GM19099 (cell line): ENCODE results near the gene KCTD6.

Experiments used
- POLR2A ChIP-seq: IDR thresholded peaks from 3 replicates; pipeline ENCODE4 v1.6.1; 2011; ENCODE audit warnings: low read depth; ENCODE audit not compliant: insufficient read length; ENCODE audit errors: extremely low read depth

Gene KCTD6

GRCh38 chr3:58480309-58480708, 11.6 kb upstream of the KCTD6 start:
- no peak for TF ChIP-seq POLR2A

- TF ChIP-seq POLR2A = no peak
Measured at GRCh38 chr3:58482917-58483636, 8.8 kb upstream of the KCTD6 start.

- no peak for TF ChIP-seq POLR2A
Measured at GRCh38 chr3:58484045-58484721, 7.7 kb upstream of the KCTD6 start.

DNA sequence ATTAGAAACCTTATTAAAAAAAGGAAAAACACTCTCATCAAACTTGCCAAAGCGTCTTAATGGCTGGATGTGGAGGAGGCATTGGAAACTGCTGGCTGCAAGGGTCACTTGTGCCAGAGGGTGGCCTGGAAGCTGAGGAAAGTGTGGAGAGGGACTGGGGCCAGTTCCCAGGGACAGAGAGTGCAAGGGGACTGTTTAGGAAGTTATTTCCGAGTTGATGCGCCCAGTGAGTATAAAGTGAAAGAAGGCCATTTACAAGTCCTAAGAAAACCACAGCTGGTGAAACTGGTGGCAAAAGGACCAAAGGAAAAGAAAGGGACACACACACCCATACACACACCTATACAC, 7.2 kb upstream of the KCTD6 start:
- TF ChIP-seq POLR2A = no peak

DNA sequence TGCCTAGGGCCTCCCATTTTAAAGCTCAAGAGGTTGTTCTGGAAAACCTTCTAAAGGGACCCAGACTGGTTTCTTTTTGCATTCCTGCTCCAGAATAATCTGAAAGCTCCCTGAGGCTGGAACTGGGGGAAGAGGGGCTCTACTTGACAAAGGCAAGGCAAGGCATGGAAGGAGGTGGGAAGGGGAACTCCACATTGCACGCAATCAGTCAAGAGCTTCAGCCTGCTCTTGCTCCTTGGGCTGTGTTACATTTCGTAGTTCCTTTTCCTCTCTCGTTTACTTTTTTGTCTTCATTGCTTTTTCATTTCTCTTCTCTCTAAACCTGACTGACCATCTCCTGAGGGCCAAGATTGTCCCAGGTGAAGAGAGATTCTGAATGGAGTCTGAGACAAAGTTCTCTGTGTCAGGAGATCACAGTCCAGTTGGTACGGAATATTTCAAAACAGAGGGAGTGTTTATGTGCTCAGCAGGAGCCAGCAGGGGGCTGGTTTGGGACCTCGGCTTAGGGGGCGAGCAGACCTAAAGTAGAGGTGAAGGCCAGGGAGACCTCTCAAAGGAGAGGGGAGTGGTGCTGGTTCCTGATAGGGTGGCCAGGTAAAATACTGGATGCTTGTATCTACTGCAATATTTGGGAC, 6.0 kb upstream of the KCTD6 start:
- TF ChIP-seq POLR2A = no peak

GRCh38 chr3:58487140-58487886, 4.6 kb upstream of the KCTD6 start:
- no peak for TF ChIP-seq POLR2A

DNA sequence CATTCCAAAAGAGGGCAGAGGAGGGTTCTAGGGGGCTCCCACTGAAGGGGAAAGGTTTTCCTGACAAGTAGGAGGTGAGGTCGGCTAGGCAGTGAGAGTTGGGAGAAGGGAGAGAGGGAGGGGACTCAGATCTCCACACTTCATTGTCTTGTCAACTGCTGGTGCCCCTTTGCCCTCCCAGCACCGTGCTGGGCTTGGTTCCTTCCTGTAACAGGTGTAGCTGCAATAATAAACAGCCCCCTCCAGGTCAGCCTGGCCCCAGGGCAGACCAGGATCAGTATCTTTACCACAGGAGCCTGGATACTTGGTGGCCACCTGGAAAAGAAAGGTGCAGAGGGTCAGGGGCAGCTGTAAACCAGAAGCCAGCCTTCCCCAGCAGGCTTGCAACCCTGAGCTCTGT, 2.9 kb upstream of the KCTD6 start:
- TF ChIP-seq POLR2A = no peak

GRCh38 chr3:58490860-58491501, 915 bp upstream of the KCTD6 start:
- TF ChIP-seq POLR2A = no peak

DNA sequence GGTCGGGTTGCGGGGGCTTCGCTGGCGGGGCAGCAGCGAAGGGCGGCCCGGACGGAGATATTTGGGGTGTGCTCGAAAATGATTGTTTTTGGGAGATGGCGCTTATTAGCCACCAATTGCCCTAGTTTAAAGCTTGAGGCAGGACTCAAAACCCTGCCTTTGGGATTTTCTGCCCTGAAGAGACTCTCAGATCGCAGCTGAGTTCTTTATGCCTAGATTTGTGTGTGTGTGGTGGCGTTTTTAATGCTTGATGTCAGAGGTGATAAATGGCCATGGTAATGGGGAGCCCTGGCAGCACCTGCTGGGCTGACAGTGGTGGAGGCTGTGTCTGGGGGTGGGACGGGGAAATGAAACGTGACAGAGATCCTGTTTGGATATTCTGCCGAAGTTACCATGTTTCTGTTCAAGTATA, 604 bp downstream of the KCTD6 start:
- TF ChIP-seq POLR2A = no peak

GRCh38 chr3:58494107-58494506, 2.2 kb downstream of the KCTD6 start:
- TF ChIP-seq POLR2A = no peak

- TF ChIP-seq POLR2A = no peak
Measured at GRCh38 chr3:58495101-58495500, 3.2 kb downstream of the KCTD6 start.

- no peak for TF ChIP-seq POLR2A
Measured at GRCh38 chr3:58496206-58496857, 4.4 kb downstream of the KCTD6 start.

DNA sequence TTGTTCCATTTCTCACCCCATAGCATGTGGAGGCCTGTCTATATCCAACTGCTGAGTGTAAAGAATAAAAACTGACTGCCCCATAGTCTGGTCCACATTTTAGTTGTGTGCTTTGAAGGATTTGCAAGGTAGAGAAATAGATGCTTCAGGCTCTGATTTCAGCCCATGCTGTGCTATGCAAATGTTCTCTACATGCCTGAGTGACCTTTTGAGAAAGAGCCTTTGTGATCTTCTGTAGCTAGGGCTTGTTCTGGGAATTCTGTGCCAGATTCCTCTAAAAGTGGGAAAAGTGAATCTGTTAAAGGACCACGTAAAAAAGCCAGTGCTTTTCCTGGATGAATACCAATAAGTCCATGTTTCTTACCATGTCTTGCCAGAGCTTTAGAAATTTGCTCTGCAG, 5.2 kb downstream of the KCTD6 start:
- TF ChIP-seq POLR2A = no peak

- no peak for TF ChIP-seq POLR2A
Measured at GRCh38 chr3:58502872-58503271, 11.0 kb downstream of the KCTD6 start.

GRCh38 chr3:58507356-58508078, 15.6 kb downstream of the KCTD6 start:
- TF ChIP-seq POLR2A = no peak

- TF ChIP-seq POLR2A = no peak
Measured at GRCh38 chr3:58508437-58508836, 16.5 kb downstream of the KCTD6 start.
